SU-DHL-6 (cell line): ENCODE measurements around the gene ZNF488.

Source experiments
- H2AFZ ChIP-seq: fragments of 200-600 bp; sonication (generic); 2 replicates; pipeline ENCODE4 v1.6.1; 2014; ENCODE audit warnings: low read depth, mild to moderate bottlenecking, moderate library complexity, mixed read lengths, antibody characterized with exemption, low read length; ENCODE audit not compliant: severe bottlenecking
- H3F3A ChIP-seq: fragments of 200-600 bp; shearing (Covaris generic); 2 replicates; pipeline ENCODE4 v1.6.0; 2016; ENCODE audit warnings: antibody characterized with exemption, mild to moderate bottlenecking; ENCODE audit not compliant: insufficient read depth
- H3K27ac ChIP-seq: fragments of 200-600 bp; sonication (generic); 2 replicates; pipeline ENCODE4 v1.5.1; 2016; ENCODE audit warnings: low read depth, mild to moderate bottlenecking, low read length, moderate library complexity, mixed read lengths
- H3K27me3 ChIP-seq: fragments of 200-600 bp; sonication (generic), shearing (Covaris generic); 2 replicates; pipeline ENCODE4 v1.6.0; 2014; ENCODE audit warnings: mild to moderate bottlenecking, low read length
- H3K36me3 ChIP-seq: fragments of 200-600 bp; sonication (generic); 2 replicates; pipeline ENCODE4 v1.6.1; 2014; ENCODE audit warnings: mild to moderate bottlenecking, low read length, mixed read lengths
- H3K4me2 ChIP-seq: fragments of 300-600, 200-600 bp; shearing (Covaris generic), sonication (generic); 2 replicates; pipeline ENCODE4 v1.6.0; 2014; ENCODE audit warnings: low read length, low read depth, mild to moderate bottlenecking; ENCODE audit not compliant: poor library complexity, severe bottlenecking
- H3K4me3 ChIP-seq: fragments of 200-600 bp; sonication (generic); 2 replicates; pipeline ENCODE4 v1.5.1; 2014; ENCODE audit warnings: antibody characterized with exemption, low read length, mild to moderate bottlenecking, mixed read lengths; ENCODE audit not compliant: insufficient read depth, poor library complexity, severe bottlenecking
- H3K79me2 ChIP-seq: fragments of 200-600 bp; sonication (generic); 2 replicates; pipeline ENCODE4 v1.6.1; 2014; ENCODE audit warnings: mild to moderate bottlenecking, low read length, moderate library complexity; ENCODE audit not compliant: insufficient read depth
- H3K9ac ChIP-seq: fragments of 200-600 bp; sonication (generic); 2 replicates; pipeline ENCODE4 v1.7.0; 2014; ENCODE audit warnings: mild to moderate bottlenecking, low read length
- H3K9me2 ChIP-seq: fragments of 200-600 bp; sonication (generic); replicated peaks from 2 replicates; pipeline ENCODE4 v1.6.1; 2014; ENCODE audit warnings: low read length; ENCODE audit not compliant: insufficient read depth
- H3K9me3 ChIP-seq: fragments of 200-600 bp; sonication (generic); 2 replicates; pipeline ENCODE4 v1.6.1; 2014; ENCODE audit warnings: low read length, mixed read lengths; ENCODE audit not compliant: insufficient read depth
- H4K20me1 ChIP-seq: fragments of 200-600 bp; sonication (generic); 2 replicates; pipeline ENCODE4 v1.6.1; 2014; ENCODE audit warnings: low read depth, mild to moderate bottlenecking, antibody characterized with exemption, low read length, moderate library complexity, mixed read lengths
- CTCF ChIP-seq: fragments of 200-600 bp; sonication (generic); IDR thresholded peaks from one replicate; pipeline ENCODE4 v1.5.1; 2017; ENCODE audit warnings: antibody characterized with exemption, mild to moderate bottlenecking, low read length, moderate library complexity; ENCODE audit not compliant: insufficient read depth, poor library complexity, severe bottlenecking
- EZH2phosphoT487 ChIP-seq: fragments of 200-600 bp; sonication (generic), shearing (Covaris generic); conservative IDR thresholded peaks from 2 replicates; pipeline ENCODE4 v1.6.1; 2018; ENCODE audit warnings: mild to moderate bottlenecking, antibody characterized with exemption, low read length, moderate library complexity, mixed read lengths

ZNF488 gene

GRCh38 chr10:47401210-47401609 lies 17.1 kb upstream of the ZNF488 start:
- TF ChIP-seq CTCF (no peak), EZH2phosphoT487 (no peak)
- Histone ChIP-seq H3K9ac (no peak overlapping the region), H3K27me3 (no peaks in the 10 kb centered on the region), H2AFZ (no peak overlapping the region), H3K79me2 (no peaks in the 10 kb centered on the region), H3K9me3 (no peaks in the 10 kb centered on the region), H3F3A (no peaks in the 10 kb centered on the region), H3K27ac (no peak overlapping the region), H3K4me3 (no peak overlapping the region), H3K36me3 (no peaks in the 10 kb centered on the region), H3K9me2 (no peaks in the 10 kb centered on the region), H3K4me2 (no peak overlapping the region), H4K20me1 (no peaks in the 10 kb centered on the region)

DNA sequence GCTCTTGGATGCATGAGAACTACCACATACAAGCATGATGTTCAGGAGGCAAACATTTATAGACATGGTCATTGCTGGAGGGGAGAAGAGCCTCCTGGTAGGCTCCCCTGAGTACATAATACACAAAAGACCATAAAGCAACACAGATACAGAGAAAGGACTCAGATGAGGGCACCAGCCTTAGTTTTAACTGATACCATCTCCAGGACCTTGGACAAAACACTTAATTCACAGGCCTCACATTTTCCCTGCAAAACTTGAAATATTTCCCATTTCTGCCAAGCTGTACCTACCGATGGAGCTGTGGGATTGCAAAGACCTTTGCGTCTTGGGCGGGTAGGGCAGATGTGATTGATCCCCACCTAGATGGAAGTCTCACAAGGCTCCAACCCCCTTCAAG lies 16.7 kb upstream of the ZNF488 start:
- TF ChIP-seq EZH2phosphoT487 (no peak), CTCF (no peak)
- no peaks in the 10 kb centered on the region for H4K20me1 ChIP-seq
- no peaks in the 10 kb centered on the region for H3K79me2 ChIP-seq
- no peaks in the 10 kb centered on the region for H3K9me2 ChIP-seq
- H3F3A ChIP-seq = no peaks in the 10 kb centered on the region
- H3K27me3 ChIP-seq = no peaks in the 10 kb centered on the region
- no peak overlapping the region for H2AFZ ChIP-seq
- H3K9ac ChIP-seq = no peak overlapping the region
- H3K4me3 ChIP-seq = no peak overlapping the region
- H3K9me3 ChIP-seq = no peaks in the 10 kb centered on the region
- H3K27ac ChIP-seq = no peak overlapping the region
- no peaks in the 10 kb centered on the region for H3K36me3 ChIP-seq
- no peak overlapping the region for H3K4me2 ChIP-seq

DNA sequence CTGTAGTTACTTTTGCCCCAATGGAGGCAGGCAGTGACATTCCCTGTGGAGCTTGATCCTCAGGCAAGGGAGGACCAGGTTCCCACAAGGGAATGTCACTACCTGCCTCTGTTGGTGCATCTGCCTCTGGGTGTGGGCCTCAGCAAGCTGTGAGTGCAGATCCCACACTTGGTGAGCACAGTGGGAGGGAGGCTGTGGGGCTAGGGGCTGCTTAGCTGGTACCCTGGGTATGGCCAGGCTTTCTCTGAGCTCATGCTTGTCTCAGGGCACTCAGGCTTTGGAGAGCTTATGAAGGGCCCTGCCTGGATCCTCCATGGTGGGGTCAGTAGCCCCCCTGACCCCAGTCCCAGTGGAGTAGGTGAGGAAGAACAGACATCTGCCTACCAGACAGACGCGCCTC lies 16.2 kb upstream of the ZNF488 start:
- Histone ChIP-seq H3K9me3 (no peaks in the 10 kb centered on the region), H3K4me2 (no peak overlapping the region), H3K9ac (no peak overlapping the region), H3K36me3 (no peaks in the 10 kb centered on the region), H3F3A (no peaks in the 10 kb centered on the region), H3K79me2 (no peaks in the 10 kb centered on the region), H3K27me3 (no peaks in the 10 kb centered on the region), H3K4me3 (no peak overlapping the region), H3K27ac (no peak overlapping the region), H2AFZ (no peak overlapping the region), H4K20me1 (no peaks in the 10 kb centered on the region), H3K9me2 (no peaks in the 10 kb centered on the region)
- TF ChIP-seq EZH2phosphoT487 (no peak), CTCF (no peak)

DNA sequence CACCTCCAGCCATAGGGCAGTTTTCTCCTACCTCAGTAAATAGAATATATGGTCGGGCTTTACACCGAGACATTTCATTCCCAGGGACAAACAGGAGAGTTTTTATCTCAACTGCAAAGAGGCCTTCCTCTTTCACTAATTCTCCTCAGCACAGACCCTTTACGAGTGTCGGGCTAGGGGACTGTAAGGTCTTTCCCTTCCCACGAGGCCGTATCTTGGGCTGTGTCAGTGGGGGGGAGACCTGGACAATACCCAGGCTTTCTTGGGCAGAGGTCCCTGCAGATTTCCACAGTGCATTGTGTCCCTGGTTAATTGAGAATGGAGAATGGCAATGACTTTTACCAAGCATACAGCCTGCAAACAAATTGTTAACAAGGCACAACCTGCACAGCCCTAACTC lies 13.2 kb upstream of the ZNF488 start:
- no peaks in the 10 kb centered on the region for H3K79me2 ChIP-seq
- H2AFZ ChIP-seq = no peak overlapping the region
- H4K20me1 ChIP-seq = no peaks in the 10 kb centered on the region
- H3K36me3 ChIP-seq = no peaks in the 10 kb centered on the region
- TF ChIP-seq EZH2phosphoT487 = no peak
- TF ChIP-seq CTCF = no peak
- no peak overlapping the region for H3K4me2 ChIP-seq
- no peak overlapping the region for H3K4me3 ChIP-seq
- H3F3A ChIP-seq = no peaks in the 10 kb centered on the region
- no peaks in the 10 kb centered on the region for H3K27me3 ChIP-seq
- no peak overlapping the region for H3K27ac ChIP-seq
- no peaks in the 10 kb centered on the region for H3K9me2 ChIP-seq
- no peak overlapping the region for H3K9ac ChIP-seq
- H3K9me3 ChIP-seq = no peaks in the 10 kb centered on the region
